DOHH2 (cell line): ENCODE results near the gene ENGASE.

Experiments used
- H3F3A ChIP-seq: fragments of 200-600 bp; sonication (generic), shearing (Covaris generic); 2 replicates; pipeline ENCODE4 v1.6.0; 2016; ENCODE audit warnings: antibody characterized with exemption, mild to moderate bottlenecking; ENCODE audit not compliant: control insufficient read depth, insufficient read depth
- H3K27ac ChIP-seq: fragments of 200-600 bp; sonication (generic); 2 replicates; pipeline ENCODE4 v1.5.1; 2014; ENCODE audit warnings: low read depth, mild to moderate bottlenecking, low read length, moderate library complexity
- H3K27me3 ChIP-seq: fragments of 200-600 bp; sonication (generic); 2 replicates; pipeline ENCODE4 v1.6.1; 2014; ENCODE audit warnings: mild to moderate bottlenecking, low read length, mixed read lengths; ENCODE audit not compliant: control insufficient read depth
- H3K36me3 ChIP-seq: fragments of 200-600 bp; sonication (generic); 2 replicates; pipeline ENCODE4 v1.6.1; 2014; ENCODE audit warnings: mild to moderate bottlenecking, low read length, moderate library complexity, mixed read lengths; ENCODE audit not compliant: control insufficient read depth
- H3K4me1 ChIP-seq: fragments of 200-600 bp; sonication (generic); 2 replicates; pipeline ENCODE4 v1.6.1; 2014; ENCODE audit warnings: mild to moderate bottlenecking, low read length, mixed read lengths; ENCODE audit not compliant: control insufficient read depth
- H3K4me2 ChIP-seq: fragments of 200-600 bp; sonication (generic); 2 replicates; pipeline ENCODE4 v1.6.0; 2014; ENCODE audit warnings: mild to moderate bottlenecking, low read length, moderate library complexity
- H3K4me3 ChIP-seq: fragments of 200-600 bp; sonication (generic); 2 replicates; pipeline ENCODE4 v1.5.1; 2014; ENCODE audit warnings: mild to moderate bottlenecking, low read length, mixed read lengths
- H3K79me2 ChIP-seq: fragments of 200-600 bp; sonication (generic); 2 replicates; pipeline ENCODE4 v1.6.1; 2014; ENCODE audit warnings: mild to moderate bottlenecking, low read length, mixed read lengths; ENCODE audit not compliant: control insufficient read depth
- H3K9me2 ChIP-seq: fragments of 200-600 bp; sonication (generic); replicated peaks from 2 replicates; pipeline ENCODE4 v1.6.1; 2014; ENCODE audit warnings: mild to moderate bottlenecking, low read length, mixed read lengths; ENCODE audit not compliant: control insufficient read depth
- H3K9me3 ChIP-seq: fragments of 200-600 bp; sonication (generic); 2 replicates; pipeline ENCODE4 v1.6.1; 2014; ENCODE audit warnings: antibody characterized with exemption, low read length, mixed read lengths; ENCODE audit not compliant: control insufficient read depth, insufficient read depth
- H4K20me1 ChIP-seq: fragments of 200-600 bp; sonication (generic); 2 replicates; pipeline ENCODE4 v1.6.0; 2014; ENCODE audit warnings: low read depth, mild to moderate bottlenecking, antibody characterized with exemption, low read length, moderate library complexity; ENCODE audit not compliant: control insufficient read depth, insufficient read depth
- EZH2phosphoT487 ChIP-seq: fragments of 200-600 bp; sonication (generic); IDR thresholded peaks from 2 replicates; pipeline ENCODE4 v1.6.1; 2017; ENCODE audit warnings: borderline replicate concordance, mild to moderate bottlenecking, antibody characterized with exemption, low read length, moderate library complexity, mixed read lengths
- TF ChIP-seq, protein P1 (sequence below): fragments of 200-600 bp; sonication (generic); IDR thresholded peaks from one replicate; pipeline ENCODE4 v1.5.1; 2014; ENCODE audit warnings: antibody characterized with exemption, mild to moderate bottlenecking, low read depth, low read length; ENCODE audit not compliant: poor library complexity, severe bottlenecking

Gene ENGASE

DNA sequence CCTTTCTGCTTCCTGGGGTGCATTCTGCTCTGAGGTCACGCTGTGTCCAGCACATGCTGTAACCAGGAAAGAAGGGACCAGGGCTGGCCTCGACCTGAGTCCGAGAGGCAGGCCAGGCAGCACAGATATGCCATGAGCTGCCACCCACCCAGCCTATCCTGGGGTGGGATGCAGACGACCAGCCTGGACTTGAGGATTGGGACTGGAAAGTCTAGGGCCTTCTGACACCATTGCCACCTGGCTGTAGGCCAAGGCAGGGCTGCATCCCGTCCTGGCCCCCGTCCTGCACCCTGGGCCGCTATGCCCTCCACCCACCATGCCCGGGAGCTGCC lies 14.3 kb downstream of the ENGASE start:
- Histone ChIP-seq H3K79me2 (no peaks in the 10 kb centered on the region), H3K9me2 (no peaks in the 10 kb centered on the region), H3K4me1 (no peaks in the 10 kb centered on the region), H3K36me3 (no peaks in the 10 kb centered on the region), H3K9me3 (no peaks in the 10 kb centered on the region), H3K27me3 (no peaks in the 10 kb centered on the region; the same call in 1 of the 2 replicates), H3K27ac (no peak overlapping the region), H3K4me3 (no peak overlapping the region), H4K20me1 (no peaks in the 10 kb centered on the region), H3K4me2 (no peak overlapping the region), H3F3A (no peaks in the 10 kb centered on the region)
- TF ChIP-seq EZH2phosphoT487: no peak
- TF ChIP-seq, protein P1, sequence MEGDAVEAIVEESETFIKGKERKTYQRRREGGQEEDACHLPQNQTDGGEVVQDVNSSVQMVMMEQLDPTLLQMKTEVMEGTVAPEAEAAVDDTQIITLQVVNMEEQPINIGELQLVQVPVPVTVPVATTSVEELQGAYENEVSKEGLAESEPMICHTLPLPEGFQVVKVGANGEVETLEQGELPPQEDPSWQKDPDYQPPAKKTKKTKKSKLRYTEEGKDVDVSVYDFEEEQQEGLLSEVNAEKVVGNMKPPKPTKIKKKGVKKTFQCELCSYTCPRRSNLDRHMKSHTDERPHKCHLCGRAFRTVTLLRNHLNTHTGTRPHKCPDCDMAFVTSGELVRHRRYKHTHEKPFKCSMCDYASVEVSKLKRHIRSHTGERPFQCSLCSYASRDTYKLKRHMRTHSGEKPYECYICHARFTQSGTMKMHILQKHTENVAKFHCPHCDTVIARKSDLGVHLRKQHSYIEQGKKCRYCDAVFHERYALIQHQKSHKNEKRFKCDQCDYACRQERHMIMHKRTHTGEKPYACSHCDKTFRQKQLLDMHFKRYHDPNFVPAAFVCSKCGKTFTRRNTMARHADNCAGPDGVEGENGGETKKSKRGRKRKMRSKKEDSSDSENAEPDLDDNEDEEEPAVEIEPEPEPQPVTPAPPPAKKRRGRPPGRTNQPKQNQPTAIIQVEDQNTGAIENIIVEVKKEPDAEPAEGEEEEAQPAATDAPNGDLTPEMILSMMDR: no peak

DNA sequence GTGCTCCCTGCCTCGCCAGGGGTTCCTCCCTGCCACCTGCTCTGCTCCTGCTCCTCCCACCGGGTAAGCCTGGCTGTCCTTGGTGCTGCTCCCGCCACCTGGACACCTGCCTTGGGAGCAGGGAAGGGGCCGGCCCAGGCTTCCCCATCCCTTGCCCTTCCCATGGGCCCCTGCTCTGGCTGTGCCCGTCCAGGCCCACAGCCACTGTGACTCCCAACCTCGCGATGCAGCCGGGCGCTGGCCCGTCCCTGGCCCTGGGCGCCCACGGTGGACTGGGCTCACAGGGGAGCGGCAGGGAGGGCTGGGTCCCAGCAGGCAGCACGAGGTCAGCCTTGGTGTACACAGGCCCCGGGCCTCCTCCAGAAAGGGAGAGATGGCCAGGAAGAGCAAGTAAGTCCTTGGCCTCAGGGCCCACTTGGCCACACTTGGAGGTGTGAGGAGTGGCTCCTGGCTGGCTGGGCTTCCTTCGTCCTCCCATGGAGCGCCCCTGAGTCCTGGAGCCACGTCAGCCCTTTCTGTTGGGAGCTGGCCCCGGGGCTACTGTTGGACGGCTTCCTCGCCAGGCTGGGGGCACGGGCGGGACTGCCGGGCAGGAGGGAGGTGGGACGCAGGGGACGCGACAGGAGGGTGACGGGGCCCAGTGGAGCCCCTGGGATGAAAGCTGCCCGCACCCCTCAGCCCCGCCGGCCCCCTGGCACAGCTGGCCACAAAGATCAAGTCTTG lies 15.3 kb downstream of the ENGASE start:
- H4K20me1 ChIP-seq: no peaks in the 10 kb centered on the region
- no peaks in the 10 kb centered on the region for H3F3A ChIP-seq
- no peak overlapping the region for H3K27ac ChIP-seq
- no peaks in the 10 kb centered on the region for H3K9me2 ChIP-seq
- TF ChIP-seq, protein P1: no peak
- TF ChIP-seq EZH2phosphoT487: no peak
- no peak overlapping the region for H3K4me2 ChIP-seq
- H3K36me3 ChIP-seq: no peaks in the 10 kb centered on the region
- no peaks in the 10 kb centered on the region for H3K9me3 ChIP-seq
- no peaks in the 10 kb centered on the region; the same call in 1 of the 2 replicates for H3K27me3 ChIP-seq
- H3K4me3 ChIP-seq: no peak overlapping the region
- H3K79me2 ChIP-seq: no peaks in the 10 kb centered on the region
- H3K4me1 ChIP-seq: no peaks in the 10 kb centered on the region

DNA sequence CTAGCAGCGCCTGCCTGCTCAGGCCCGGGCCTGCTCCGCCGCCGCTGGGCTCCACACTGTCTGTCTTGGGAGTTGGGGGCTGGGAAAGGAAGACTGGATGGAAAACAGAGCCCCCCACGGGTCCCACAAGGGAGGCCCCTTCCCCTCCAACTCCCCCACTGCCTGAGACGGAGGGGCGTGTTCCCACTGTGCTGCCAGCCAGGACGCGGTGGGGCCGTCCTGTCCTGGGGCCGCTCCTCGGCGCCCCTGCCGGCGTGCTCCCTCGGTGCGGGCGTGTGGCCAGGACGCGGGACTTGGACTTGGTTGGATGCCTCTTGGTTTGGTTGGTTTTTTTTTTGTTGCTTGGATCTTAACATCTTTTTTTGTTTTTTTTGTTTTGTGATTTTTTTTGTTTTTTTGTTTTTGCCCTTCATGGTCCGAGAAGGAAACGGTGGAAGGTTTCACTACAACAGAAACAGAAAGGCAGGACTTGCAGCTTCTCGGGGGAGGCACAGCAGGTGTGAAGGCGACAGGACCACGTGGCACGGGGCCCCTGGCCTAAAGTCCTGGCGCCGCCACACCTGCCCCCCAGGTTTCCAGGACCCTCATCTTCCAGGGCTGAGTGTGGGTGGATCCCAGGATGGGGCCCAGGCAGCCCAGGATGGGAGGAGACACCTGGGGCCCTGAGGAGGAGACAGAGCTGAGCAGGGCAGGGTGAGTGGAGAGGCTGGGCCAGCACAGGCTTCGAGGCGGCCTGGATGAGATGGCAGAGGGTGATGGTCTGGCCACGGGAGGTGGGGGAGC lies 16.0 kb downstream of the ENGASE start:
- Histone ChIP-seq H3K4me3 (no peak overlapping the region), H3K9me2 (no peaks in the 10 kb centered on the region), H3K27me3 (no peaks in the 10 kb centered on the region; the same call in 1 of the 2 replicates), H3K4me1 (no peaks in the 10 kb centered on the region), H3K27ac (no peak overlapping the region), H3K4me2 (no peak overlapping the region), H3K79me2 (no peaks in the 10 kb centered on the region), H3F3A (no peaks in the 10 kb centered on the region), H3K9me3 (no peaks in the 10 kb centered on the region), H3K36me3 (no peaks in the 10 kb centered on the region), H4K20me1 (no peaks in the 10 kb centered on the region)
- TF ChIP-seq EZH2phosphoT487: no peak
- TF ChIP-seq, protein P1: no peak
